ENCODE results near the gene KLHL26. TPM values are rescaled to one million over a fixed set of nuclear protein-coding genes. Genes with fewer than 3 reads are reported as not detected.
A peak's percentile ranks its signal among the peaks of the same experiment; 100 is the strongest.

The KLHL26 gene
- total RNA-seq, 1 donor from 2014 or later = 2.1 TPM

- no peaks in the 10 kb centered on the region for H3K9me3 ChIP-seq (ENCODE audit: control insufficient read depth in 3 of 3, low read length in 3 of 3)
- H3K36me3 ChIP-seq (ENCODE audit: control insufficient read depth in 3 of 3, insufficient read depth in 3 of 3, low read length in 3 of 3) = no peaks in the 10 kb centered on the region
- no peak overlapping the region for H3K27ac ChIP-seq (ENCODE audit: low read depth, low read length)
- H3K27me3 ChIP-seq (ENCODE audit: control insufficient read depth in 3 of 3, insufficient read depth in 3 of 3, low read length in 3 of 3) = peaks cover 62 to 83% (median 81%) of the 10 kb centered on the region in 3 donors
- peaks cover 16 to 36% (median 21%) of the 10 kb centered on the region in 3 donors for H3K4me1 ChIP-seq (ENCODE audit: control insufficient read depth in 3 of 3, insufficient read depth in 3 of 3, low read length in 3 of 3)
- H3K9ac ChIP-seq (ENCODE audit: low read depth in 1 of 3, low read length in 3 of 3) = no peak overlapping the region
- H3K4me3 ChIP-seq (ENCODE audit: low read length in 3 of 3) = no peak overlapping the region
Observed at GRCh38 chr19:18608102-18608804, 28.6 kb upstream of the KLHL26 start.

GRCh38 chr19:18608805-18609716 is 27.8 kb upstream of the KLHL26 start:
- H3K9ac ChIP-seq (ENCODE audit: low read depth in 1 of 3, low read length in 3 of 3) = no peak overlapping the region
- H3K27me3 ChIP-seq (ENCODE audit: control insufficient read depth in 3 of 3, insufficient read depth in 3 of 3, low read length in 3 of 3) = peaks cover 62 to 84% (median 82%) of the 10 kb centered on the region in 3 donors
- H3K4me3 ChIP-seq (ENCODE audit: low read length in 3 of 3) = no peak overlapping the region
- H3K27ac ChIP-seq (ENCODE audit: low read depth, low read length) = no peak overlapping the region
- peaks cover 12 to 36% (median 21%) of the 10 kb centered on the region in 3 donors for H3K4me1 ChIP-seq (ENCODE audit: control insufficient read depth in 3 of 3, insufficient read depth in 3 of 3, low read length in 3 of 3)
- no peaks in the 10 kb centered on the region for H3K36me3 ChIP-seq (ENCODE audit: control insufficient read depth in 3 of 3, insufficient read depth in 3 of 3, low read length in 3 of 3)
- H3K9me3 ChIP-seq (ENCODE audit: control insufficient read depth in 3 of 3, low read length in 3 of 3) = no peaks in the 10 kb centered on the region

GRCh38 chr19:18609717-18610051 is 27.1 kb upstream of the KLHL26 start:
- no peaks in the 10 kb centered on the region for H3K9me3 ChIP-seq (ENCODE audit: control insufficient read depth in 3 of 3, low read length in 3 of 3)
- peaks cover 67 to 84% (median 81%) of the 10 kb centered on the region in 3 donors for H3K27me3 ChIP-seq (ENCODE audit: control insufficient read depth in 3 of 3, insufficient read depth in 3 of 3, low read length in 3 of 3)
- H3K9ac ChIP-seq (ENCODE audit: low read depth in 1 of 3, low read length in 3 of 3) = no peak overlapping the region
- H3K4me3 ChIP-seq (ENCODE audit: low read length in 3 of 3) = no peak overlapping the region
- peaks cover 12 to 31% (median 21%) of the 10 kb centered on the region in 3 donors for H3K4me1 ChIP-seq (ENCODE audit: control insufficient read depth in 3 of 3, insufficient read depth in 3 of 3, low read length in 3 of 3)
- no peaks in the 10 kb centered on the region for H3K36me3 ChIP-seq (ENCODE audit: control insufficient read depth in 3 of 3, insufficient read depth in 3 of 3, low read length in 3 of 3)
- H3K27ac ChIP-seq (ENCODE audit: low read depth, low read length) = no peak overlapping the region

- Histone ChIP-seq H3K36me3 (ENCODE audit: control insufficient read depth in 3 of 3, insufficient read depth in 3 of 3, low read length in 3 of 3) (no peaks in the 10 kb centered on the region), H3K4me1 (ENCODE audit: control insufficient read depth in 3 of 3, insufficient read depth in 3 of 3, low read length in 3 of 3) (peaks cover 12 to 31% (median 21%) of the 10 kb centered on the region in 3 donors), H3K4me3 (ENCODE audit: low read length in 3 of 3) (no peak overlapping the region), H3K27me3 (ENCODE audit: control insufficient read depth in 3 of 3, insufficient read depth in 3 of 3, low read length in 3 of 3) (peaks cover 72 to 81% (median 76%) of the 10 kb centered on the region in 3 donors), H3K9ac (ENCODE audit: low read depth in 1 of 3, low read length in 3 of 3) (no peak overlapping the region), H3K9me3 (ENCODE audit: control insufficient read depth in 3 of 3, low read length in 3 of 3) (no peaks in the 10 kb centered on the region), H3K27ac (ENCODE audit: low read depth, low read length) (no peak overlapping the region)
Observed at GRCh38 chr19:18610245-18610555, 26.6 kb upstream of the KLHL26 start.

- Histone ChIP-seq H3K4me3 (ENCODE audit: low read length in 3 of 3) (no peak overlapping the region), H3K9me3 (ENCODE audit: control insufficient read depth in 3 of 3, low read length in 3 of 3) (no peaks in the 10 kb centered on the region), H3K9ac (ENCODE audit: low read depth in 1 of 3, low read length in 3 of 3) (peak overlapping the region in 1 of 3 donors; percentile 25), H3K36me3 (ENCODE audit: control insufficient read depth in 3 of 3, insufficient read depth in 3 of 3, low read length in 3 of 3) (no peaks in the 10 kb centered on the region), H3K4me1 (ENCODE audit: control insufficient read depth in 3 of 3, insufficient read depth in 3 of 3, low read length in 3 of 3) (peaks cover 12 to 28% (median 21%) of the 10 kb centered on the region in 3 donors), H3K27me3 (ENCODE audit: control insufficient read depth in 3 of 3, insufficient read depth in 3 of 3, low read length in 3 of 3) (peaks cover 69 to 78% (median 74%) of the 10 kb centered on the region in 3 donors), H3K27ac (ENCODE audit: low read depth, low read length) (no peak overlapping the region)
Observed at GRCh38 chr19:18610556-18611326, 26.1 kb upstream of the KLHL26 start.

- Histone ChIP-seq H3K27ac (ENCODE audit: low read depth, low read length) (no peak overlapping the region), H3K4me3 (ENCODE audit: low read length in 3 of 3) (no peak overlapping the region)
Observed at GRCh38 chr19:18611327-18612050, 25.3 kb upstream of the KLHL26 start.

GRCh38 chr19:18612051-18612771 is 24.6 kb upstream of the KLHL26 start:
- Histone ChIP-seq H3K9ac (ENCODE audit: low read depth in 1 of 3, low read length in 3 of 3) (no peak overlapping the region), H3K4me1 (ENCODE audit: control insufficient read depth in 3 of 3, insufficient read depth in 3 of 3, low read length in 3 of 3) (peaks cover 12 to 26% (median 20%) of the 10 kb centered on the region in 3 donors), H3K36me3 (ENCODE audit: control insufficient read depth in 3 of 3, insufficient read depth in 3 of 3, low read length in 3 of 3) (no peaks in the 10 kb centered on the region), H3K27ac (ENCODE audit: low read depth, low read length) (no peak overlapping the region), H3K27me3 (ENCODE audit: control insufficient read depth in 3 of 3, insufficient read depth in 3 of 3, low read length in 3 of 3) (peaks cover 68 to 77% (median 70%) of the 10 kb centered on the region in 3 donors), H3K9me3 (ENCODE audit: control insufficient read depth in 3 of 3, low read length in 3 of 3) (no peaks in the 10 kb centered on the region), H3K4me3 (ENCODE audit: low read length in 3 of 3) (peak overlapping the region in 2 of 3 donors; percentile 54 to 63)

More at GRCh38 chr19:18611327-18612050, 25.3 kb upstream of the KLHL26 start:
- H3K36me3 ChIP-seq (ENCODE audit: control insufficient read depth in 3 of 3, insufficient read depth in 3 of 3, low read length in 3 of 3) = no peaks in the 10 kb centered on the region
- H3K9me3 ChIP-seq (ENCODE audit: control insufficient read depth in 3 of 3, low read length in 3 of 3) = no peaks in the 10 kb centered on the region
- peaks cover 12 to 28% (median 21%) of the 10 kb centered on the region in 3 donors for H3K4me1 ChIP-seq (ENCODE audit: control insufficient read depth in 3 of 3, insufficient read depth in 3 of 3, low read length in 3 of 3)
- H3K27me3 ChIP-seq (ENCODE audit: control insufficient read depth in 3 of 3, insufficient read depth in 3 of 3, low read length in 3 of 3) = peaks cover 69 to 73% (median 69%) of the 10 kb centered on the region in 3 donors
- peak overlapping the region in 1 of 3 donors; percentile 25 for H3K9ac ChIP-seq (ENCODE audit: low read depth in 1 of 3, low read length in 3 of 3)

- H3K36me3 ChIP-seq (ENCODE audit: control insufficient read depth in 3 of 3, insufficient read depth in 3 of 3, low read length in 3 of 3) = no peaks in the 10 kb centered on the region
- peak within 1 kb of the TSS in 2 of 3 donors; percentile 54 to 63 for H3K4me3 ChIP-seq (ENCODE audit: low read length in 3 of 3)
- H3K27ac ChIP-seq (ENCODE audit: low read depth, low read length) = no peak within 1 kb of the TSS
- no peaks in the 10 kb centered on the region for H3K9me3 ChIP-seq (ENCODE audit: control insufficient read depth in 3 of 3, low read length in 3 of 3)
- H3K4me1 ChIP-seq (ENCODE audit: control insufficient read depth in 3 of 3, insufficient read depth in 3 of 3, low read length in 3 of 3) = peaks cover 12 to 19% (median 13%) of the 10 kb centered on the region in 3 donors
- H3K9ac ChIP-seq (ENCODE audit: low read depth in 1 of 3, low read length in 3 of 3) = peak within 1 kb of the TSS in 1 of 3 donors; percentile 40
- peaks cover 60 to 77% (median 65%) of the 10 kb centered on the region in 3 donors for H3K27me3 ChIP-seq (ENCODE audit: control insufficient read depth in 3 of 3, insufficient read depth in 3 of 3, low read length in 3 of 3)
Observed at GRCh38 chr19:18612772-18613588, 23.8 kb upstream of the KLHL26 start, which contains the start of gene TMEM59L. Gene TMEM59L (plus strand): TSS chr19:18612870. CDS start chr19:18612959, 89 bp downstream.

Data from skeletal muscle tissue (tissue), 4 donors.